Esophagus squamous epithelium (tissue), 4 donors: ENCODE data around the gene ALG13.

Experiments used
- POLR2A ChIP-seq, 4 donors: fragments of 450-650 bp; IDR thresholded peaks; one replicate each; pipeline ENCODE4 v1.6.1; 2017; ENCODE audit warnings: antibody characterized with exemption in 4 of 4, mild to moderate bottlenecking in 4 of 4, moderate library complexity in 3 of 4
- TF ChIP-seq, protein P1 (sequence below), 6 experiments: fragments of 450-650 bp in 4 of 6; fragments of 200-600 bp in 2 of 6; sonication (generic) in 2 of 6; IDR thresholded peaks; one replicate each; pipeline ENCODE4 v1.5.1; 2016 to 2019; ENCODE audit warnings: antibody characterized with exemption in 6 of 6, mild to moderate bottlenecking in 4 of 6, moderate library complexity in 4 of 6

DNA sequence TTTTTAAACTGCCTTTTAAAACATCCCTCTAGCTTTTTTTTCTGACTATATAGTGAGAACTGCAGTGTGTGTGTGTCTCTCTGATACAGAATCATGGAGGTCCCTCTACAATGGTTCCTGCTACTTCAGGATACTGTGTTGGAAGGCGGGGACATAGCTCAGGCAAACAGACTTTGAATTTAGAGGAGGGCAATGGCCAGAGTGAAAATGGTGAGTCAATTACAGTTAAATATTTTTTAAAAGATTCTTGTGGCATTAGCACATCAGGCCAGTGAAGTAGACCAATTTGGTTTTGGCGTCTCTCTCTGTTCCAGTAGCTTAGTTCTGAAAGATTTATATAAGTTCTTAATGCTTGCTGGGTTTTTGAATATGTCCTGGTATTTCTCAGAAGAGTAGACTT, 47.1 kb downstream of the ALG13 start:
- TF ChIP-seq, protein P1, sequence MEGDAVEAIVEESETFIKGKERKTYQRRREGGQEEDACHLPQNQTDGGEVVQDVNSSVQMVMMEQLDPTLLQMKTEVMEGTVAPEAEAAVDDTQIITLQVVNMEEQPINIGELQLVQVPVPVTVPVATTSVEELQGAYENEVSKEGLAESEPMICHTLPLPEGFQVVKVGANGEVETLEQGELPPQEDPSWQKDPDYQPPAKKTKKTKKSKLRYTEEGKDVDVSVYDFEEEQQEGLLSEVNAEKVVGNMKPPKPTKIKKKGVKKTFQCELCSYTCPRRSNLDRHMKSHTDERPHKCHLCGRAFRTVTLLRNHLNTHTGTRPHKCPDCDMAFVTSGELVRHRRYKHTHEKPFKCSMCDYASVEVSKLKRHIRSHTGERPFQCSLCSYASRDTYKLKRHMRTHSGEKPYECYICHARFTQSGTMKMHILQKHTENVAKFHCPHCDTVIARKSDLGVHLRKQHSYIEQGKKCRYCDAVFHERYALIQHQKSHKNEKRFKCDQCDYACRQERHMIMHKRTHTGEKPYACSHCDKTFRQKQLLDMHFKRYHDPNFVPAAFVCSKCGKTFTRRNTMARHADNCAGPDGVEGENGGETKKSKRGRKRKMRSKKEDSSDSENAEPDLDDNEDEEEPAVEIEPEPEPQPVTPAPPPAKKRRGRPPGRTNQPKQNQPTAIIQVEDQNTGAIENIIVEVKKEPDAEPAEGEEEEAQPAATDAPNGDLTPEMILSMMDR (IDR thresholded peaks at IDR 0.05), result no peak
- TF ChIP-seq POLR2A (IDR thresholded peaks at IDR 0.05), result no peak
